IPS-18a (cell line): ENCODE results near the gene C4orf50.

Experiments used
- H3K27ac ChIP-seq: one replicate; pipeline ENCODE4 v1.5.1; 2013; ENCODE audit warnings: low read length
- H3K27me3 ChIP-seq: one replicate; pipeline ENCODE4 v1.6.1; 2013; ENCODE audit warnings: mild to moderate bottlenecking, low read length; ENCODE audit not compliant: control insufficient read depth, insufficient read depth
- H3K36me3 ChIP-seq: one replicate; pipeline ENCODE4 v1.6.1; 2013; ENCODE audit warnings: low read depth, low read length; ENCODE audit not compliant: control insufficient read depth
- H3K4me1 ChIP-seq: one replicate; pipeline ENCODE4 v1.6.1; 2013; ENCODE audit warnings: low read depth, low read length; ENCODE audit not compliant: control insufficient read depth
- H3K4me3 ChIP-seq: one replicate; pipeline ENCODE4 v1.5.1; 2013; ENCODE audit warnings: low read length
- H3K9ac ChIP-seq: one replicate; pipeline ENCODE4 v1.6.1; 2013; ENCODE audit warnings: mild to moderate bottlenecking, low read length, moderate library complexity
- H3K9me3 ChIP-seq: one replicate; pipeline ENCODE4 v1.6.1; 2013; ENCODE audit warnings: low read depth, low read length; ENCODE audit not compliant: control insufficient read depth

The C4orf50 gene

DNA sequence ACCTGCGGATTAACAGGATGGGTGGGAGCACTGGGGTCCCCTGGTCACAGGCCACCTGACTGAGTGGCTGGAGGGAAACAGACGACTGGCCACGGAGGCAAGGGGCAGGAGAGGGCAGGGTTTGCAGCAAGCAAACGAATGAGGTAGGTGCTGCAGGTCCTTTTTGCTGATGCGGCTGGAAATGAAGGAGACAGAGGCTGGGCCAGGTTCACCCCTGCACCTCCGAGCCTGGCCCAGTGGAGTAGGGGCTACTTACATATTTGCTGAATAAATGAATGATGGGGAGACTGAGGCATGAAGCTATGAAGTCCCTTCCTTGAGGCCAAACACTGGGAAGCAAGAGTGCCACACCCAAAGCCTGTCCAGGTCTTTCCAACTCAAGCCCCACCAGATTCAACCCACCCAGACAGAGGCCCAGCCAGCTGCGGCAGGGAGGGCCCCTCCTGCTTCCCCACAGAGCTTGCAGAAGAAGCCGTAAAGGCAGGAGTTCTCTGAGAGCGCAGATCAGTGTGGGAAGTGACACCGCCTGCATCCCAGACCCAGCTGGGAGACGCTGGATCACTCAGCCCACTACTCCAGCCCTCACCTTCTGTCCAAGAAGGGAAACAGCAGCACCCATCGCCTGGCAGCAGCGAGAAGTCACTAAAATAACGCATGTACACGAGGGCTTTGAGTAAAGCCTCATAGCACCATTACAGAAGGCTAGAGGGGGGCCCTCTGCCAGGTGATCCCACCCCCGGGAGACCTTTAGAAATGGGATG, 36.1 kb upstream of the C4orf50 start:
- no peaks in the 10 kb centered on the region for H3K4me1 ChIP-seq
- no peaks in the 10 kb centered on the region for H3K36me3 ChIP-seq
- H3K27me3 ChIP-seq = no peaks in the 10 kb centered on the region
- H3K4me3 ChIP-seq = no peak overlapping the region
- no peak overlapping the region for H3K27ac ChIP-seq
- H3K9me3 ChIP-seq = peaks cover 12% of the 10 kb centered on the region
- H3K9ac ChIP-seq = no peak overlapping the region

DNA sequence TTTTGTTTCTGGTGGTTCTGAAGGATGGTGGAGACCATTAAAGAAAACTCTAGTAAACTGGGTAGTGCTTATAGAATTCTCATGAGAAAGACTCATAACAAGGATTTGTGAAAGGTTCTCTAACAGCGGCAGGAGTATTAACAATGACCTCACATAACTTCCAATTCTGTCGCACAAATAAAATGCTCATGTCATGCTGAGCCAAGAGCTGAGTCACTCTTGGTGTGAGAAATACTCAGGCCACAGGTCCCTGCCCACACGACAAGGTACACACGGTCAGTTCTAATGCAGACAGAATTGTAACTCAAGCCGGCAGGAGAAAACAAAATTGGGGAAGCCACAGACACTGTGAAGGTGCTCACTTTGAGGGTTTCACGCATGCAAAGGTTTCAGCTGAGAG, 34.4 kb upstream of the C4orf50 start:
- Histone ChIP-seq H3K27me3 (no peaks in the 10 kb centered on the region), H3K36me3 (no peaks in the 10 kb centered on the region), H3K9me3 (no peaks in the 10 kb centered on the region), H3K9ac (no peak overlapping the region), H3K27ac (no peak overlapping the region), H3K4me3 (no peak overlapping the region), H3K4me1 (no peaks in the 10 kb centered on the region)

DNA sequence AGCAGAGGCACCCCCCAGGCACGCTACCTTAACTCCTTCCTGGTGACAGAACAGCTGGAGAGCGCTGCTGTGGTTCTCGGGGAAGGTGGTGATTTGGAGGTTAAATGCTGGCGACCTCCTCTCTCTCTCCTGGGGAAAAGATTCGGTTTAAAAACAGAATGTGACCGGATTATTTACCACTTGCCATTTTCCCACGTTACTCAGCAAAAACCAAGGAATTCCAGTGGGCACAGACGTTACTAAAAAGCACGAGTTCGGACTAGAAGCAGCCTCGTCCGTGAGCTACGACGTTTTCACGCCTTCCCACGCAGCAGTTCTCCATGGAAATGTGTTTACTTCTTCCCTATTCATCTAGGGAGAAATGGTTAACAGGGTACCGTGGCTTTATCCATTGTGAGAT, 32.3 kb upstream of the C4orf50 start:
- H3K4me3 ChIP-seq = no peak overlapping the region
- no peaks in the 10 kb centered on the region for H3K36me3 ChIP-seq
- H3K9ac ChIP-seq = no peak overlapping the region
- no peaks in the 10 kb centered on the region for H3K9me3 ChIP-seq
- H3K27ac ChIP-seq = no peak overlapping the region
- H3K4me1 ChIP-seq = no peaks in the 10 kb centered on the region
- H3K27me3 ChIP-seq = no peaks in the 10 kb centered on the region

DNA sequence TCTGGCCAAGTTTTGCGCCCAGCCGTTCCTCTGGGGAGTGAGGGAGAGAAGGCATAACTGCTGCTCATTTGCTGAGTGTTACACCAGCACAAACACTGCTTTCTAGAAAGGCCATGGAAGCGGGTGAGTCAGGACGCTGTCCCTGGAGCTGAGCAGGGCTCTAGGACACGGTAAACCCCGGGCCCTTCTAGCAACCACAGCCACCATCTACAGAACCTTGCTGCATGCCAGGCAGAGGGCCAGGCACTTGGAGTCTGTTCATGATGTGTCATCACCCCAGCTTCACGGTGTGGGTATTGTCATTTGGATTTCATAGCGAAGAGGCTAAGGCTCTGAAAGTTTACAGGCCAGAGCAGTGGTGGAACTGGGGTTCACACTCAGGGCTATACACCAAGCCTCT, 31.8 kb upstream of the C4orf50 start:
- Histone ChIP-seq H3K4me1 (no peaks in the 10 kb centered on the region), H3K27me3 (no peaks in the 10 kb centered on the region), H3K9me3 (no peaks in the 10 kb centered on the region), H3K9ac (no peak overlapping the region), H3K27ac (no peak overlapping the region), H3K36me3 (no peaks in the 10 kb centered on the region), H3K4me3 (no peak overlapping the region)

DNA sequence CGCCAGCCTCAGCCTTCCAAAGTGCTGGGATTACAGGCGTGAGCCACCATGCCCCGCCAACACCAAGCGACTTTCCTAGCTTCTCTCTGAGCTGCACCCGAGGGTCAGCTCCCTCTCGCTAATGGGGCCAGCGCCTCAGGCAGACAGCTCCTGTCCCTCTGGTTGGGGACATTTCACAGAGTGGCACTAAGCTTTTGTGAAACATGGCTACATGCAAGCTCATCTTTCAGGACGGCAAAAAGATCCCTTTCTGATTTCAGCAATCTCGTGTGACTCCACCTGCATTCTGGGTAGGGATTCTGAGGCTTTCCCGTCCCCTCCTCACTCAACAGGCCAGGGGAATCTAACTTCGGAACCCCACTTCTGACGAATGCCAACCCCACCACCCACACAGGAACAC, 31.0 kb upstream of the C4orf50 start:
- H3K27me3 ChIP-seq = no peaks in the 10 kb centered on the region
- no peak overlapping the region for H3K9ac ChIP-seq
- no peaks in the 10 kb centered on the region for H3K36me3 ChIP-seq

DNA sequence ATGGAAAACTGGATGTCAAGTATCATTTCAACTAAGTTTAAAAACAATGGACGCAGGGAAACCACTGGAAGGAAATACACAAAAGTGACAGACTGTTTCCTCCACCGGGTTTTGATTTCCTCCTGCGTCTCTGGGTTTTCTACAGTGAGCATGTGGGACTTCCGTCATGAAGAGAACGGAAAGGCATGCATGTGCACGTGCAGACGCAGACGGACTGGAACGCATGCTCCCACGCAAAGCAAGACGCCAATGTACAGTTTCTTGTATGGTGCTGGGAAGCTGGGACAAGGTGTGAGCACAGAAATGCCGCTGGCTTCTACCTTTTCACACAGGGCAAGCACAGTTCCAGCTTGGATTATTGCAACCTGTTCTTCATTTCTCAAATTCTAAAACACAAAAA, 30.3 kb upstream of the C4orf50 start:
- Histone ChIP-seq H3K9me3 (no peaks in the 10 kb centered on the region), H3K9ac (no peak overlapping the region), H3K4me1 (no peaks in the 10 kb centered on the region), H3K4me3 (no peak overlapping the region), H3K36me3 (no peaks in the 10 kb centered on the region), H3K27me3 (no peaks in the 10 kb centered on the region), H3K27ac (no peak overlapping the region)

More for the DNA sequence above, 31.0 kb upstream of the C4orf50 start:
- Histone ChIP-seq H3K4me3 (no peak overlapping the region), H3K4me1 (no peaks in the 10 kb centered on the region), H3K9me3 (no peaks in the 10 kb centered on the region), H3K27ac (no peak overlapping the region)

DNA sequence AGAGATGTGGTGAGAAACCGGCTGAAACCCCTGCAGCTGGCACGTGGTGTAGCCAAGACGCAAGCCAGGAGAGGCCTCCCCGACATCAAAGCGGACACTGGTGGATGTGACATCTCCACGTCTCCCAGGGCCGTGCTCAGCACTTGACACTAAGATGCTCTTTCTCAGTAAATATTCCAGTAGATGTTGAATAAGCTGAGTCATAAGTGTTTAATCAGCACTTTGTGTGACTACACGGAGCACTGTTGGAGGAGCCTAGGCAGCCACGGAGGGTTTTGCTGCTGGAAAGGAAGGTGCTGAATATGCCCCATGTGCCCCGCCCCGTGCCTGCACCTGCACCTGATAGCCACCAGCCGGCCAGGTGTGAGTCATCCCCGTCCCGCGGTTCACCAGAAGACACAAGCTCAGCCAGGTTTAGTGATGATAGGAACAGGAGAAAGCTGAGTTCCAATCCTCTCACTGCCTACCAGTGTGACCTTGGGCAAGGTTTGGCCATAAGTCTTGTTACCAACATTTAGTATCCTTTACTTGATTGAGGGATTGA, 29.0 kb upstream of the C4orf50 start:
- Histone ChIP-seq H3K4me3 (no peak overlapping the region), H3K27me3 (no peaks in the 10 kb centered on the region), H3K36me3 (no peaks in the 10 kb centered on the region), H3K9ac (no peak overlapping the region), H3K27ac (no peak overlapping the region), H3K4me1 (no peaks in the 10 kb centered on the region), H3K9me3 (no peaks in the 10 kb centered on the region)

DNA sequence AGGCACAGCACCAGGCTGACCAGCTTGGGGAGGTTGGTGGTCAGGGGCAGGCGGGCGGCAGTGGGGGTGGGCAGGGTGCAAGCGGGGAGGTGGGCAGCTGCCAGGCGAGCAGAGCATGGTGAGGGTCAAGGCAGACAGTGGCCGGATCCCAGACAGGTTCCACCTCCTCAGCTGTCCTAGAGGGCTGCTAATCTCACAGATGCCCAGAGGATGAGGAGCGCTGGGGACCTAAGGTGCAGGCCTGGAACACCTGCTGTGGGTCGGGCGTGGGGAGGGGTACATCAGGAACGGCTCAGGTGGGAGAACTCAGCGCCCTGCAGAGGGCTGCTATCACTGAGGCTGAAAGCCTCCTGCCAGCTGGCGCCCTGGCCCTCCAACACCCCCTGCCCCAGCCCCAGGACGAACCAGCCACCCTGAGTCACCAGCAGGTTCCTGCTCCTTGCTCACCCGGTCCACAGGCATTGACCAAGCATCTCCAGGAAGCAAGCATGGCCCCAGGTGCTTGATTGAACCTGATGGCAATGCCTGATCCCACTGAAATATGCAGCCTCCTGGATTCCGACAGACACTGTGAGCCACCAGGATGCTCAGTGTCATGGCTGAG, 28.4 kb upstream of the C4orf50 start:
- H3K4me3 ChIP-seq = no peak overlapping the region
- no peaks in the 10 kb centered on the region for H3K27me3 ChIP-seq
- H3K9me3 ChIP-seq = no peaks in the 10 kb centered on the region
- no peak overlapping the region for H3K27ac ChIP-seq
- H3K4me1 ChIP-seq = no peaks in the 10 kb centered on the region
- H3K36me3 ChIP-seq = no peaks in the 10 kb centered on the region
- no peak overlapping the region for H3K9ac ChIP-seq

DNA sequence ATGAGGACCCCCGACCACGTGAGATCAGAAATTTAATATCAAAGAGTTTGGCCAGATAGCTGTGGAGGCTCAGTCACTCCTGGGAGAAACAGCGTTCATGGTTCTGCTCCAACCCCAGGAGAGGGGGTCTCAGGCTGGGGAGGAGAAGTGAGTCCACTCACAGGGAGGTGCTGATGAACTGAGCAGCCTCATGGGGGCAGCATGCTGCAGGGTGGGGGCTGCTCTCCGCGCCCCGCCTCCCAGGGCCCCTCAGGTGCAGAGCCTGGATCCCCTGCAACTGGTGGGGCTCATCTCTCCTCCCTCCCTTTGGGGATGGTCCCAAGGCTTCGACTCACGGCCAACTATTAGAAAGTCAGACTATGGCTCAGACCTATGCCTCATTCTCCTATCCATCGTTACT, 26.6 kb upstream of the C4orf50 start:
- Histone ChIP-seq H3K4me3 (no peak overlapping the region), H3K27me3 (no peaks in the 10 kb centered on the region), H3K4me1 (no peaks in the 10 kb centered on the region), H3K9me3 (no peaks in the 10 kb centered on the region), H3K9ac (no peak overlapping the region), H3K36me3 (no peaks in the 10 kb centered on the region), H3K27ac (no peak overlapping the region)

DNA sequence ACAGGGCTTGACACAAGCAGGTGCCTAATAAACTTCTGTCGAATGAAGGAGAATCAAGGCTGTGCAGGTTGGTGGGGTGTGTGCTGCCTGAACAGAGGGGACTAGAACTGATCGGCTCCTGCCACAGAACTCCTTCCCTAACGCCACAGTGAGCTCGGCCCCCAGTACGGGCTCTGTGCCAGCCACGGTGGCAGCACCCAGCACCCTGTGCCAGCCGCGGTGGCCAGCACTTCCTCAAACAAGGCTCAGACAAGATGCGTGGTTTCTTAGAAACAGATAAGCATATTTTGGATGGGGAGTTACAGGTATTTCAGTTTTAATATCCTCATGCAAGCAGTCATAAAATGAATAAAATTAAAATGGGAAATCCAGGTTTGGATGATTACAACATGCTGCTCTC, 26.0 kb upstream of the C4orf50 start:
- no peak overlapping the region for H3K9ac ChIP-seq
- no peak overlapping the region for H3K27ac ChIP-seq
- H3K36me3 ChIP-seq = no peaks in the 10 kb centered on the region
- no peak overlapping the region for H3K4me3 ChIP-seq
- no peaks in the 10 kb centered on the region for H3K27me3 ChIP-seq
- no peaks in the 10 kb centered on the region for H3K4me1 ChIP-seq
- no peaks in the 10 kb centered on the region for H3K9me3 ChIP-seq

DNA sequence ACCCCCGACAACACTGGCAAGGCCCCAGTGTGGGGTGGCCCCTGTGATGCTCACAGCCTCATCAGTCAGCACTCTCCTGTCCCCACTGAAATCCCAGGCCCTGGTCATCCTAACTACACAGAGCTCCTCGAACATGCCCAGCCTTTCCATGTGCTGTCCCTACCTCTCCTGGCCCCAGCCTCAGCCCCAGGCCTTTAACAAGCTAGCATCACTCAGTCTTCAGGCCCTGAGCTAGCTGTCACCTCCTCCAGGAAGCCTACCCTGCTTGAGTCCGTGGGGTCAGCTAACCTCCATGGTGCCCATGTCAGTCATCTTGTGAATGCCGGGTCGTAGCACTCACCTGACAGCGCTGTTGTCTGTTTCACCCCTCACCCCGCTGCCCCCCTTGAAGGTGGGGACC, 25.6 kb upstream of the C4orf50 start:
- Histone ChIP-seq H3K4me1 (no peaks in the 10 kb centered on the region), H3K9ac (no peak overlapping the region), H3K4me3 (no peak overlapping the region), H3K27ac (no peak overlapping the region), H3K27me3 (no peaks in the 10 kb centered on the region), H3K36me3 (no peaks in the 10 kb centered on the region), H3K9me3 (no peaks in the 10 kb centered on the region)

DNA sequence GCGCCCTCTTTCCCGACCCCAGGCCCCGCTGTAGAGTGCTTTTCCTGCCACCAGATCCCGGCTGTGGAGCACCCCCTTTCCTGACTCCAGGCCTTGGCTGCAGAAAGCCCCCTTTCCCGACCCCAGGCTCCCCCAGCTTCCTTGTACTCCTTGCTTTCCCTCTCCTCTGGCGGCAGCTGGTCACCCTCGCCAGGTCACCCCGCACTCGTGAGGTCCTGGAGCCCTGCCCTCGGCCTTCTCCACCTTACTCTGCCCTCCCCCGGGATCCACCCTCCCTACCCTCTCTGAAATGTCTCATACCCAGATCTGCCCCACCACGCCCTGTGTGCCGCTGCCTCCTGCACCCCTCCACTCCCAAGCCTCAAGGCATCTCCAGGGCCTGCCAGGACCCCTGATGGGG, 25.0 kb upstream of the C4orf50 start:
- Histone ChIP-seq H3K36me3 (no peaks in the 10 kb centered on the region), H3K9ac (no peak overlapping the region), H3K4me3 (no peak overlapping the region), H3K27ac (no peak overlapping the region), H3K4me1 (no peaks in the 10 kb centered on the region), H3K27me3 (no peaks in the 10 kb centered on the region), H3K9me3 (no peaks in the 10 kb centered on the region)
